Measurements from ENCODE around the gene FRRS1. TPM values are rescaled to one million over a fixed set of nuclear protein-coding genes. Genes with fewer than 3 reads are reported as not detected.
A peak's percentile ranks its signal among the peaks of the same experiment; 100 is the strongest.
"Not testable (repeated sequence)": the region's sequence is repeated elsewhere in the genome, so short reads cannot be mapped to it uniquely, and the experiment has no call there.

The FRRS1 gene
- 5.0 and 7.0 TPM in 2 replicates for total RNA-seq

GRCh38 chr1:99766378-99766800 lies at the start of gene FRRS1:
FRRS1 (minus strand) TSS chr1:99766635; CDS start chr1:99748768, 17,867 bp downstream.
- DNase-seq (ENCODE audit: low read depth), result peak; percentile 95

- DNase-seq (ENCODE audit: low read depth), result no peak
Measured at GRCh38 chr1:99814373-99814900, 48.0 kb upstream of the FRRS1 start.

- DNase-seq (ENCODE audit: low read depth), result no peak
Measured at GRCh38 chr1:99811747-99812146, 45.3 kb upstream of the FRRS1 start.

GRCh38 chr1:99811075-99811474 lies 44.6 kb upstream of the FRRS1 start:
- no peak for DNase-seq (ENCODE audit: low read depth)

DNA sequence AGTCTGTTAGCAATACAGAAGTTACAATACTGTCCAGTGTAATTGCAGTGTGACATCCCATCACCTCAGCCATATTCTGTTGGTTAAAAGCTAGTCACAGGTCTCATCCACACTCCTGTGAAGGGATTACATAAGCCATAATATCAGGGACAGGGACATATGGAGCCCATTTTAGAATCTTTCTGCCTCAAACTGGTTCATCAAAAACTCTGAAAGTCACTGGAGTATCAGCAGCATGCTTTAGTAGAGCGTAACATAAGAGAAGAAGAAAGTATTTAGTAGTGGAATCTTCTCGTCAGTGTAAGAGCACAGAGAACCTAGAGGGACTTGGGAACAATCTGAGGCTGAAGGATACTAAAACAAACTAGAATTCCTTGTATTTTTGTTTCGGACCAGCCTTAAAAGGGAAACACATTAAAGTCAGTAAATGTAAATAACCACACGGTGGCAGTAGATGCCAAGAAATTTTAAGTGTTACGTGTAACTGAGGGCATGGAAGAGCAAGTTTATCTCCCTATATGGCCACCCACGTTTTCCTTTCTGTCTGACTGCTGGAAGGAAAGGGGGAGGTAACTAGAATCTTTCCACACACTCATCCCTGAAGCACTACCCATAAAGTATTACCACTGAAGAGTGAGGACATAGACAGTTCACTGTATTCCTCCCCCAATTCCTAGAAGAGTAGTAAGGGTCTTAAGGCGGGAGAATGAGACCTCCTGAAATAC lies 42.1 kb upstream of the FRRS1 start:
- DNase-seq (ENCODE audit: low read depth), result peak; percentile 91

DNA sequence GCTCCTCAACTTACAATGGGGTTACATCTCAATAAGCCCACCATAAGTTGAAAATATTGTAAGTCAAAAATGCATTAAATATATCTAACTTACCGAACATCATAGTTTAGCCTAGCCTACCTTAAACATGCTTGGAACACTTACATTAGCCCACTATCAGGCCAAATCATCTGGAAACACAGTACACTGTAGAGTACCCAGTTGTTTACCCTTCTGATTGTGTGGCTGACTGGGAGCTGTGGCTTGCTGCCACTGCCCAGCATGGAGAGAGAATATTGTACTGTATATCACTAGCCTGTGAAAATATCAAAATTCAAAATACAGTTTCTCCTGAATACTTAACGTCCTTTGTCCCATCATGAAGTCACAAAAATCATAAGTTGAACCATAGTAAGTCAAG lies 40.4 kb upstream of the FRRS1 start:
- DNase-seq (ENCODE audit: low read depth), result no peak

DNA sequence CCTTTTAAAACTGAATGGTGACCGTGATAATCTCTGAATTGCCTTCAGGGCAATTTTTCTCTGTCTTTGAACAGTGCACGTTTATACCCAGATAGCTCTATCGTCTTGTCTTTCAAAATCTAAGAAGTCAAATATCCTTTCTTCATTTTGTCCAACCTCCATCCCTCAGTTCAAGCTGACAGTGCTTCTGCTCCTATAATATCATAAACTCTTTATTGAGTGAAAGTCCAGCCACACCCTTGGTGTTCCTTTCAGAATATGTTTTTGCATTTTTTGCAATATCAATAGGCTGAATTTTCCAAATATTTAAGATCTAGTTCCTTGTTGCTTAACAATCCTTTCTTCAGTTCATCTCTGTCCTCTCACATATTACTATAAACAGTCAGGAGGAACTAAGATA lies 35.1 kb upstream of the FRRS1 start:
- no peak for DNase-seq (ENCODE audit: low read depth)

DNA sequence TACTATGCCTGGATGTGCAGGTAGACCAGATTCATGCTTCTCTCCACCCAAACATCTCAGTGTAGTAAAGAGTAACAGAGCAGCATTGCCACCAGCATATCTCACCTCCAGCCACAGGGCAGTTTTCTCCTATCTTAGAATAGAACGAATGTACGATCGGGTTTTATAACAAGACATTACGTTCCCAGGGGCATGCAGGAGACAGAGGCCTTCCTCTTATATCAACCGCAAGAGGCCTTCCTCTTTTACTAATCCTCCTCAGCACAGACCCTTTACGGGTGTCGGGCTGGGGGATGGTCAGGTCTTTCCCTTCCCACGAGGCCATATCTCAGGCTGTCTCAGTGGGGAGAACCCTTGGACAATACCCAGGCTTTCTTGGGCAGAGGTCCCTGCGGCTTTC lies 27.4 kb upstream of the FRRS1 start:
- DNase-seq (ENCODE audit: low read depth), result not testable (repeated sequence)

DNA sequence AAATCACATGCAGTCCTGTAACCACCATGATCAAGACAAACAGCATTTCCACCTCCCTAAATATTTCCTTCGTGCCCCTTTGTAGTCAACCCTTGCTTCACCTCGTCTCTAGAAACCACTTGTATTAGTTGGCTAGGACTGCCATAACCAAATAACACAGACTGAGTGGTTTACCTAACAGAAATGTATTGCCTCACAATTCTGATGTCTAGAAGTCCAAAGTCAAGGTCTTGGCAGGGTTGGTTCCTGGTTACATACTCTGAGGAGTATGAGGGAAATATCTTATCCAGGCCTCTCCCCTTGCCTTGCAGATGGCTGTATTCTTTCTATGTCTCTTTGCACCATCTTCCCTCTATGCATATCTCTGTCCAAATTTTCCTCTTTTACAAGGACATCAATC lies 23.3 kb upstream of the FRRS1 start:
- no peak for DNase-seq (ENCODE audit: low read depth)

- DNase-seq (ENCODE audit: low read depth), result no peak
Measured at GRCh38 chr1:99788896-99789295, 22.5 kb upstream of the FRRS1 start.

DNA sequence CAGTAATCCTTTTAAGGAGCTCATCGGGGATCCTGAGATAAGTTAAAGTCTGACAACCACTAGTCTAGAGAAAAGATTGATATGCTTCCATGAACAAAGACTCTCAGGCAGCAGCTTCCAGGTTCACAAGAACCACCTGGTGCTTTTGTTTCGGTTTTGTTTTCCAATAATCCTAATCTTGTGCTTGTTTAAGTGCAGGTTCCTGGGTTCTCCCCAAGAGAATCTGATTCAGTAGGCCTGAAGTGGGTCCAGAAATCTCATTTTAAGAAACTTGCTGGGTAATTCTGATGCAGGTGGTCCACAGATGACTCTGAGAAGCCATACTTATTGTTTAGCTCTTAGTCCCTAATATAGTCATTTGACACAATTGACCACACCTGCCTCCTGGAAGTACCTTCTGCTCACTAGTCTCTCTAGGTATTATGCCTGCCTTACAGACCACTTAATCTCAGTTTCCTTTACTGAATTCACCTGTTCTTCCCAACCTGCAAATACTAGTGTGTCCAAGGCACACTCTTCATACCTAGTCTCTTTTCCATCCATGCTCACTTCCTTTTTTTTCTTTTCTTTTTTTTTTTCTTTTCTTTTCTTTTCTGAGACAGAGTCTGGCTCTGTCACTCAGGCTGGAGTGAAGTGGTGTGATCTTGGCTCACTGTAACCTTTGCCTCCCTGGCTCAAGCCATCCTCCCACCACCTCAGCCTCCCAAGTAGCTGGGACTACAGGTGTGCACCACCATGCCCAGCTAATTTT lies 20.5 kb upstream of the FRRS1 start:
- DNase-seq (ENCODE audit: low read depth), result no peak

- DNase-seq (ENCODE audit: low read depth), result no peak
Measured at GRCh38 chr1:99784809-99785255, 18.4 kb upstream of the FRRS1 start.

- no peak for DNase-seq (ENCODE audit: low read depth)
Measured at GRCh38 chr1:99784143-99784542, 17.7 kb upstream of the FRRS1 start.

GRCh38 chr1:99782920-99783319 lies 16.5 kb upstream of the FRRS1 start:
- no peak for DNase-seq (ENCODE audit: low read depth)

- no peak for DNase-seq (ENCODE audit: low read depth)
Measured at GRCh38 chr1:99782397-99782796, 16.0 kb upstream of the FRRS1 start.

- DNase-seq (ENCODE audit: low read depth), result no peak
Measured at GRCh38 chr1:99781798-99782197, 15.4 kb upstream of the FRRS1 start.

GRCh38 chr1:99777752-99778151 lies 11.3 kb upstream of the FRRS1 start:
- DNase-seq (ENCODE audit: low read depth), result no peak

DNA sequence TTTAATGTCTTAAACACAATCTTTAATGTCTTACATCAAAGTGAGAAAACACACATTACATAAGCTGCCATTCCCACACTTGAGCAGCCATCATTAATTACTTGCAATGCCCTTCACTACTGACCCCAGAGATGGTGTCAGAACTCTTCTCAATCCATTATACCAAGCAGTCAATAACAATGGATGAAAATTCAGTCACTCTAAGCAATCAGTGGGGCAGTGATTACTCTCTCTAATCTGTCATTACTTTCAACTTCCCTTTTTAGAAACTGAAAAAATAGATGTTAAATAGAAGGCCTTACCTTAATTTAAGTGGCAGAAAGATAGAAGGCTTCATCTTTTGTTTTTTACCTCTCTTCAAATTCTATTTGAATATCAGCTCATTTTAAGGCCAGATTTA lies 9.7 kb upstream of the FRRS1 start:
- no peak for DNase-seq (ENCODE audit: low read depth)

DNA sequence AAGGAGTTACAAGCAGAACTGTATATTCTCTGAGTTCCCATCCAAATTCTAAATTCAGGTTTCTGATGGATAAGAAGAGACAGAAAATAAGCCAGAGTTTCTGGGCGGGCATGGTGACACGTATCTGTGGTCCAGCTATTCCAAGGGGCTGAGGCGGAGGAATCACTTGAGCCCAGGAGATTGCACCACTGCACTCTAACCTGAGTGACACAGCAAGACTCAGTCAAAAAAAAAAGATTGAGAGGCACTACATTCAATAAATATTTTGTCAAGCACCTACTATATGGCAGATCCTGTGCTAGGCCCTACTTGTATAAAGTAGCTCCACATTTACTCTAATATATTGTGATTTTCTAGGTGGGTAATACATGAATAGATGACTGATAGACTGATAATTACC lies 6.4 kb upstream of the FRRS1 start:
- DNase-seq (ENCODE audit: low read depth), result no peak

GRCh38 chr1:99771513-99771918 lies 5.1 kb upstream of the FRRS1 start:
- DNase-seq (ENCODE audit: low read depth), result no peak

- no peak for DNase-seq (ENCODE audit: low read depth)
Measured at GRCh38 chr1:99768524-99769245, 2.2 kb upstream of the FRRS1 start.

- no peak for DNase-seq (ENCODE audit: low read depth)
Measured at GRCh38 chr1:99768104-99768503, 1.7 kb upstream of the FRRS1 start.

All from renal cortical epithelial cell (primary cell).